Activated CD8-positive, alpha-beta memory T cell treated with anti-CD3 and anti-CD28 coated beads, Interleukin-2, amount 50 U/mL, for 48 hours (primary cell): Measurements from ENCODE around the gene RAP1GAP2.
A peak's percentile ranks its signal among the peaks of the same experiment; 100 is the strongest.

Source experiments
- DNase-seq: peaks from one replicate; pipeline ENCODE4 v3.0.0-alpha.2; 2020

Gene RAP1GAP2

GRCh38 chr17:2924211-2924610 lies 128.0 kb downstream of the RAP1GAP2 start:
- no peak for DNase-seq

- no peak for DNase-seq
These were observed 128.8 kb downstream of the RAP1GAP2 start for GRCh38 chr17:2925011-2925410.

- DNase-seq, result no peak
These were observed 129.9 kb downstream of the RAP1GAP2 start for GRCh38 chr17:2926019-2926650.

- DNase-seq, result no peak
These were observed 132.2 kb downstream of the RAP1GAP2 start for GRCh38 chr17:2928294-2928890.

GRCh38 chr17:2929881-2930533 lies 133.8 kb downstream of the RAP1GAP2 start:
- DNase-seq, result peak; percentile 64

GRCh38 chr17:2931876-2932275 lies 135.6 kb downstream of the RAP1GAP2 start:
- DNase-seq, result no peak

GRCh38 chr17:2932946-2933345 lies 136.7 kb downstream of the RAP1GAP2 start:
- no peak for DNase-seq

- no peak for DNase-seq
These were observed 137.4 kb downstream of the RAP1GAP2 start for GRCh38 chr17:2933606-2934005.

GRCh38 chr17:2935632-2936031 lies 139.4 kb downstream of the RAP1GAP2 start:
- no peak for DNase-seq

- no peak for DNase-seq
These were observed 140.1 kb downstream of the RAP1GAP2 start for GRCh38 chr17:2936351-2936750.

- DNase-seq, result no peak
These were observed 140.6 kb downstream of the RAP1GAP2 start for GRCh38 chr17:2936771-2937321.

GRCh38 chr17:2937331-2938003 lies 141.2 kb downstream of the RAP1GAP2 start:
- DNase-seq, result no peak

GRCh38 chr17:2939714-2940351 lies 143.6 kb downstream of the RAP1GAP2 start:
- no peak for DNase-seq

- no peak for DNase-seq
These were observed 144.1 kb downstream of the RAP1GAP2 start for GRCh38 chr17:2940352-2940751.

- DNase-seq, result no peak
These were observed 147.7 kb downstream of the RAP1GAP2 start for GRCh38 chr17:2943981-2944380.

GRCh38 chr17:2945299-2945698 lies 149.1 kb downstream of the RAP1GAP2 start:
- no peak for DNase-seq

- no peak for DNase-seq
These were observed 149.9 kb downstream of the RAP1GAP2 start for GRCh38 chr17:2946144-2946543.

- no peak for DNase-seq
These were observed 151.3 kb downstream of the RAP1GAP2 start for GRCh38 chr17:2947588-2947950.

- DNase-seq, result no peak
These were observed 151.8 kb downstream of the RAP1GAP2 start for GRCh38 chr17:2947996-2948550.

GRCh38 chr17:2948721-2949468 lies 152.7 kb downstream of the RAP1GAP2 start:
- DNase-seq, result no peak

- no peak for DNase-seq
These were observed 153.3 kb downstream of the RAP1GAP2 start for GRCh38 chr17:2949469-2950044.

GRCh38 chr17:2950846-2951245 lies 154.6 kb downstream of the RAP1GAP2 start:
- peak; percentile 36 for DNase-seq
